Superior temporal gyrus (tissue), 1 donor: ENCODE measurements around the gene ADIG.
A peak's percentile ranks its signal among the peaks of the same experiment; 100 is the strongest.

Experiments used
- DNase-seq: peaks from one replicate; pipeline ENCODE4 v3.0.0-alpha.2; 2016; ENCODE audit errors: extremely low spot score

The ADIG gene

DNA sequence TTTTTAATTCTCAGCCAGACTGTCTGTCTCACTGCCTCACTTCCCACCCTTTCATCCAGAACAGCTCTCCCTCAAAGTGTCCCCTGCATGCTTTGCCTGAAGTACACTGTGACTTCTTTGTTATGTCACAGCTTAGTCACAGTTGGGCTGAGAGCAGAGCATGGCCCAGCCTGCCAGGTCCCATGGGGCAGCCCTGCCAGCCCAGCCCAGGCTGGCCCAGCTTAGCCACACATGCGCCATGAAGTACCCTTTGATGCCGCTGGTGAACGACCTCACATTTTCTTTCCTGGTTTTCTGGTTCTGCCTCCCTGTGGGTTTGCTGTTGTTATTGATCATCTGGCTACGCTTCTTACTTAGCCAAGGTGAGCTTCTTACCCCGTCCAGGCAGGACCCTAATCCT, at the start of gene ADIG:
Gene ADIG, plus strand, starts transcription at position 185 of the 400 bp plus-strand sequence. Its CDS starts 54 bp downstream, at position 239.
- peak; percentile 74 for DNase-seq

DNA sequence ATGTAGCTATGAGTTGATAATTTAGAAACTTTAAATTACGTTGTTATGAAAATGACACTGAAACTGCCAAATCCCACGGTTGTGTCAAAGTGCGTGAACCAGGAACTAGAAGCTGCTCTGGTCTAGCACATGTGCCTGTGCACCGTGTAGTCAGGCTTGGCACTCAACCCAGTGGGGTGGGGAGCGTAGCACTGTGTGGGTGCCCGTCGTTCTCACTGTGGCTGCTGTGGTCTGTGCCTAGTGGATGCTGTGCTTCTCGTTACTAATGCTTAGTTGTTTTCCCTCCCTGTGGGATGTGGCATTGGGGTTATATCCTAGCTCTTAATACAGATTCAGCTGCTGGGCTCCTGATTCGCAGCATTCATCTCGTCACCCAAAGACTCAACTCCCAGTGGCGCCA, 46.2 kb upstream of the ADIG start:
- DNase-seq, result no peak

DNA sequence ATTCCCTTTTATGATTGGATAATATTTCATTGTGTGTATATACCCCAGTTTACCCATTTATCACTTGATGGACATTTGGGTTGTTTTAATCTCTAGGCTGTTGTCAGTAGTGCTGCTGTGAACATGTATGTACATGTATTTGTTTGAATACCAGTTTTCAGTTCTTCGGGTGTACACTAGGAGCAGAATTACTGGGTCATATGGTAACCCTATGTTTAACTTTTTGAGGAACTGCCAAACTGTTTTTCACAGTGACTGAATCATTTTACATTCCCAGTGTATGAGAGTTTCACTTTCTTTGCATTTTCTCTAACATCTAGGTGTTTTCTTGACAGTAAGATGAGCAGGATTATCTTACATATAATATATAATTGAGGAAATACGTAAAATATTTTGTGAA, 44.7 kb upstream of the ADIG start:
- no peak for DNase-seq

DNA sequence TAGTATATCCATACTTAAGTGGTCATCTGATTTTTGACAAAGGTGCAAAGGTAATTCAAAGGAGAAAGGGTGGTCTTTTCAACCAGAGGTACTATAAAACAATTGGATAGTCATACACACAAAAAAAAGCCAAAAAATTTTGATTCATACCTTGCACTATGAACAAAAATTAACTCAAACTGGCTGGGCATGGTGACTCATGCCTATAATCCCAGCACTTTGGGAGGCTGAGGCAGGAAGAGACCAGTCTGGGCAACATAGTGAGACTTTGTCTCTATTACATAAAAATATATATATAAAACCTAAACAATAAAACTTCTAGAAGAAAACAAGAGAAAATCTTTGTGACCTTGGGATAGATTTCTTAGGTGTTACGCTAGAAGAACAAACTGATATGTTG, 43.8 kb upstream of the ADIG start:
- no peak for DNase-seq

DNA sequence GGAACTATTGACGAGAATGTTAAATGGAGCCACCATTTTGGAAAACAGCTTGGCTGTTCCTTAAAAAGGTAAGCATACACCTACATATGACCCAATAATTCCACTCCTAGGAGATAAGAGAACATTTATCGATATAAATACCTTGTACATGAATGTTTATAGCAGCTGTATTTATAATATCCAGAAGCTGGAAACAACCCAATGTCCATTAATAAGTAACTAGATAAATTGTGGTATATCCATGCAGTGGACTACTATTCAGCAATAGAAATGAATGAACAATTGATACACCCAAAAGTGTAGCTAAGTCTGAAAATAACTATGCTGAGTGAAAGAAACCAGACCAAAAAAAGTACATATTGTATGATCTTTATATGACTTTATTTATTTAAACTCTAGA, 42.2 kb upstream of the ADIG start:
- DNase-seq, result no peak

DNA sequence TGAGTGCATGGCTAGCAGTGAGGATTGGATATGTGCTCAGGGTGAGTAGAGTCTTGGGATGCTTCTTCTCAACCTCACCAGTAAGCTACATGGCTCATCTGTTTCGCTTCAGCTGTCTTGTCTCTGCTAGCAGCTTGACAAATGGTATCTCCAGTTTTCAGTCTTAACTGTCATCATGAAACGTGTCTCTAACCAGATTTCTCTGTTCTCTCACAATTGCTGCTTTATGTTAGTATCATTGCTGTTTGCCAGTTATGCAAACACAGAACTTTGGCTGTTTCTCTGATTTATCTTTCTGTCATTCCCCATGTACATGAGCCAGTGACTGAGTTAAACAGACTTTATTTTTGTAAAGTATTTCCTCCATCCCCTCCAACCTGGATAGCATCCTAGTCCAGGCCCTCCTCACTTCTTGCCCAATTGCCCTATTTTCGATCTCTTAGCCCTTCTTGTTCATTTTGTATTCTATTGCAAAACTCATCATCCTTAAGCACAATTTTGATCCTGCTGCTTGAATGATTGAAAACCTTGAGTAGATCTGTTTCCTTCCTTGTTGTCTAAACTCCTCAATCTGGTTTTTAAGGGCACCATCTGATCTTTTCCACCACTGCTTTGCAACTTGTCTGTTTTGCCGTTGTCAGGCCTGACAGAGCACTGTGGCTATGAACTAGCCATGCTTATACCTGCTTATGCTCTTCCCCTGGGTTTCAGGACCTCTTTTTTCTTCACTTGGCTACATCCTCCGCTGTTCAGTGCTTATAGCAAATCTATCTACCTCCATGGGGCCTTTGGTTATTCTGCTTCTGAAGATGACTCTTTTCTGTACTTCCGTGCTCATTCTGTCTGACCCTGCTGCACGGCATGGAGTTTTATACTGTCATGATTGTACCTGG, 37.7 kb upstream of the ADIG start:
- DNase-seq, result peak; percentile 77

DNA sequence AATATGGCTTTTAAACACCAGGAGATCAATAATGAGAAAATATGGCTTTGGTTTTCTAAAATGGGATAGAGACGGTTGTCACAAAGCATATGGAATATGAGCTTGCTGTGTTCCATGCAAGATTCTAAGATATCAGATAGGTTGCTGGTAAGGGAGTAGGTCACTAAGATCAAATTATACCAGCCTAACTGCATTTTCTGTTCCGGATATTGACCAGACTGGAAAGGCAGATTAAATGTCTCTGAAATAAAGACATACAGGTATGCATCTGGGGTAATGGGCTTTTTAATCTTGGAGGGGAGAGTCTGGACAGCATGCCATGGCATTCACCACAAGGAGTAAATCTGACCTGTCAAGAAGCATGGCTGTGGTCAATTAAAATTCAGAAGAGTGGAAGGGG, 35.2 kb upstream of the ADIG start:
- no peak for DNase-seq

DNA sequence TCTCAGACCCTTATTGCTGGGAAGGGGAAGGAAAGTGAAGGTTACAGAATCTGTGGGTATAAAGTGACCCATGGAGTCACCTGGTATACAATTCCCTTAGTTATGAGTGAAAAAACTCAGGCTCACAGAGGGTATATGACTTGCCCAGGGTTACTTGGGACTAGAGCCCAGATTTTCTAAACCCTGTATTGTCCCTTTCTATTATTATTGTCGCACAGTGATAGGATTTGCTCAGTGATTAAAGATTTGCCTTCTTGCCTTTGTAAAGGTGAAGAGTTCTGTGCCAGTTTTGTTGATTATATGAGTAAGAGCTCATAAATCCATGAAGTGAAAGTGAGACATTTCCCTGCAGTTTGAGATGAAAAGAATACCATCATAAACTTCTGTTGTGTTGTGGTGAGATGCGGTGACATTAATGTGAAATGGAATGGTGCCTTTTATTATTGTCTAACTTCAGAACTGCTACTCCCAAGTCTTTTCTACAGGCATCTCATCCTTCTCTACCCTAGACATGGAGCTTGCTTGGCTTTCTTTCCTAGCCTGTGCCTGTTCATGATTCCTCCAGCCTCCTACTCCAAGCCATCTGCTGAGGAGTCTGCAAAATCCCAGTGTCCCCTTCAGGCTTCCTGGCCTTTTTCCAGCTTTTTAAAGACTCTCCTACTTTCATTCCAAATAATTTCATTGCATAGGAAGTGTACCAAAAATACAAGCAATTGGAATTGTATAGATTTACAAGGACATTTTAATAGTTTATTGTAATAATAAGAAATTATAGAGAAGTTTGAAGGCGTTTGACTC, 33.5 kb upstream of the ADIG start:
- DNase-seq, result peak; percentile 57

DNA sequence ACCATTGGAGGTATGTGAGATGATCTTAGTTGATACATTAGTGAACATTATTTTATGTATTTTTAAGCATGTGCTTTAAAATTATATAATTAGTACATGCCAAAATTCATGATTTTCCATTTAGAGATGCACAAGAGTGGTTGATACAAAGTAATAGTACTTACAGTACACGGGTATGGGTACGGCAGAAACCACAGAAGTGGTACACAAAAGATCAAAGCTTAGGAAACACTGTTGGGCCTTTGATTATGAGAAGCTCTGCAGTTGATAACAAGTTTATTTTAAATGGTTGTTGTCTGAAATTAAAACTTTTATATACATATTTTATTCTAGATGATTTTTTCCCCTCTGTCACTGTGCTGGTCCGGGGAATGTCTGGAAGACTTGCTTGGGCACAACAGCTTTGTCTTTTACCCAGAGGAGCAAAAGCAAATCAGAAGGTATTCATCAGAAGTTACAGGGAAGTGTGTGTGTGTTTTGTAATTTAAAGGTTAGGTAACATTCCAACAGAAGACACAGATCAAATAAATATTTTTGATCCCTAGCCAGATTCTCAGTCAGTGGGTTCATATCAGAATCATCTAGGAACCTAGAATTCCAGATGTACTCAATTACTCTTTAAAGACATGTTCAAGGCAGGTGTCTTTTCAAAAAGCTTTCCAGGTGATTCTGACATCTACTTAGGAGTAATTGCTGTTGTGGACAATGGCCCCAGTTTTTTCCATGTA, 32.5 kb upstream of the ADIG start:
- no peak for DNase-seq

DNA sequence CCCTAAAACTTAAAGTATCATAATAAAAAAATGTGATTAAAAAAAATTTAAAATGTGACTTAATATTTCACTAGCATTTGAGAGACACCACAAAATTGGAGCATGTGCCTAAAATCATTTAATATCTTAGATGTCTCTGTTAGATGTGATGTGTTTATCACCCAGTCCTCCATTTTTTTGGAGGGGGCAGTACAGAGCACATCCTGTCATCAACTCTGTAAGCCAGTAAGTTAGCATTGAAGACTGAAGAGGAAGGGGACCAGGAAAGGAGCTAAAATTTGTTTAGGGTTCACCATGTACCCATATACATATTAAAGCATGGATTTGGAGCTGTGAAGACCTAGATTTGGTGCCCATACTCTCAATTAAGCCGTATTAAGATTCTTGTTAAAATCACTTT, 30.7 kb upstream of the ADIG start:
- DNase-seq, result no peak

DNA sequence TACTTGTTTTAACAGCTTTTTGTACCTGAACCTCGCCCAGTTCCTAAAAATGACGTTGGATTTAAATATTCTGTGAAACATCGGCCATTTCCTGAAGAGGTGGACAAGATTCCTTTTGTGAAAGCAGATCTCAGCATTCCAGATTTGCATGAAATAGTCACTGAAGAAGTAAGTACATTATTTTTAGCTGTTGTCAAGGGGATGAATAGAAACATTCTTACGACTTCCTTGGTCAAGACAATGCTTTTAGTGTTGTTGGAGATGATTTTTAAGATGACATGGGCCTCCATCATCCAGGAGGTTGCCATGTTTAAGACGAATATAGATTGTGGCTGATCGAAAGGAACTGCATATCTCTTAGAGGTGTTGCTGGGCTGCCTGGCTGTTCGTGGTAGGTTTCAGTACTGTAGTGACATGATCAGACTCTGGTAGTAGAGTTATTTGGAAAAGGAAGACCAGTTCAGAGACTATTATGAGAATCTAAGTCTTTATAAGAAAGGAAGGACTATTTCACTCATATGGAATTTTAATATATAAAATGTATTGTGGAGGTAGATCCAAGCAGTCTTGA, 29.9 kb upstream of the ADIG start:
- no peak for DNase-seq

DNA sequence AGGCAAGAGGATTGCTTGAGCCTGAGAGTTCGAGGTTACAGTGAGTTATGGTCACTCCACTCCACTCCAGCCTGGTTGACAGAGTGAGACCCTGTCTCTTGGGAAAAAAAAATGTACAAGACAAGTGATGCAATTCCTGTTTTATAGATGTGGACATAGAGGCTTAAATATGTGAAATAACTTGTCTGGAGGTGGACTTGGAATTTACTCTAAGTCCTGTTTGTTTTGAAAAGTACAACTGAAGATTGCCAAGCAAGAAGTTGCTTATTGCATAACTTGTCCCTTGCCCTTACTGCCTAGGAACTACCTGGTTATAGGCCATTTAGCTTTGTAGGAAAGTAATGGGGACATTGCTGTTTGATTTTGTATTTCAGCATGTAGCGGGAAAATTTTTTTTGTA, 26.0 kb upstream of the ADIG start:
- DNase-seq, result no peak

DNA sequence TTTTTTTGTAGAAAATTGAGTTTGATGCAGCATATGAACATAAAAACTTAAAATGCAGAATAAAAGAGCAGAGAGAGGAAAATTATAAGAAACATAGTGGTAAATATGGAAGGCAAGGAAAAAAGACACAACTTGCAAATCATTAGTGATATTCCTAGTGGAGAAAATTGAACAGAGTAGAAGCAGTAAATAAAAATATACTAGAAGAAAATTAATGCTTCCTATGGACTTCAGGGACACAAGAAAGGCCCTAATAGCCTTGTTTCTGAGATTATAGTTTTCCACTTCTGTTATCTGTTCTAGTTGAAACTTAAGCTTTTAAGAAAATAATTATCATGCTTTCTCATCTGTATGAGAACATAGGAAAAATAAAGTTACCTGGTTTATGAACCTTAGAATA, 25.6 kb upstream of the ADIG start:
- DNase-seq, result no peak

DNA sequence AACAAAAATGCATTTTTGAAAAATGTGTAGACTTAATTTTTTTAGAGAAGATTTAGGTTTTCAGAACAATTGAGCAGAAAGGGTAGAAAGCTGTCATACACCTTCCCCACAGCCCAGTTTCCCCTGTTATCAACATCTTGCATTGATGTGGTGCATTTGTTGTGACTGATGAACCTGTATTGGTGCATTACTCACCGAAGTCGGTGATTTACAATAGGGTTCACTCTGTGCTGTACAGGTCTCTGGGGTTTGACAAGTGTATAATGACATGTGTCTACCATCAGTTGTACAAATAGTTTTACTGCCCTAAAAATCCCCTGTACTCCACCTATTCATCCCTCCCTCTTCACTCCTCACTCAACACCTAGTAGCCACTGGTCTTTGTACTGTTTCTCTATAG, 23.8 kb upstream of the ADIG start:
- DNase-seq, result no peak

DNA sequence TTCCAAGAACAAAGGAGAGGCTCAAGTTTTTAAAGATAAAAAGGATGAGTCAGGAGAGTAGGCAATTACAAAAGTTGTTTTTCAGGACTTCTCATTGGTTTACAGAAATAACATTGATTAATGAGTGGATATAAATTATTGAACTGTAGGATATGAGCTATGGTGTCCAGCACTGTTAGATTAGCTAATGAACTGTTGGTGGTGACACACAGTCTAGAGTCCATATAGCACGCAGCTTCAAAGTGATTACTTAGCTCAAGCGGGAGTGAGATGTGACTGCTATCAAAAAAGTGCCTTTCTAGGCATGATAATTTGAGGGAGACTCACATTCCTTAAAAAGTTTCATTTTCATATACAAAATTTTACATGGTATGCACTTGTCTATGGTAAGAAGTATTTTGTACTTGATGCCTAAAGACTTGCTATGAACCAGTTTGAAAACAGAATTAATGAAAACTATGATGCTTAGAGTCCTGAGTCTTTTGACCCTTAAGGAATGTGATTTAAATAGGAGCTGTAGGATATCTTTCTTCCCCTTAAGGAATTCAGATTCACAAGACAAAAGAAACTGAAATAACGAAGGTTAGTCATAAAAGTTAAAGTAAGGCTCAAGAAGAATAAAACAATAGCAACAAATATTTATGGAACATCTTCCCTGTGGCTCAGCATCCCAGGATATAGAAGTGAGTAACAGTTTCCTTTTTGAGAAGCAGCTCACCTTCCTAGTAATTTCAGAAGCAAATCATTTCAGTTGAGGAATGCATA, 22.2 kb upstream of the ADIG start:
- no peak for DNase-seq

DNA sequence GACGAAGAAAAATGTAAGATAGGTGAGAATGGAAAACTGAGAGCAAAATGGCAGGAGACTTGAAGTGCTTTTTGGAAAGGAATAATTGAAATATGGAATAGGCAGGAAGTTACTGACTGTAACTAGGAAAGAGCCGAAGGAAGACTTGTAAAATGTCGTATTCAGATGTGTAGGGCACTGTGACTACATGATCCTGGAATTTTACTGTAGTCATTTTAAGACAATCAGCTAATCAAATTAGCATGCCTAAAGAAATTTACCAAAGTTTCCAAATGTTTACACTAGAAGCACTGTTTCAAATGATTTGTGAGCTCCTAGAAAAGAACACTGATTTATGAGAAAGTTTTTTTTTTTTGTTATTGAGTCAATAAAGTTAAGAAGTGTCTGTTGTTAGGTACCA, 21.2 kb upstream of the ADIG start:
- DNase-seq, result no peak

DNA sequence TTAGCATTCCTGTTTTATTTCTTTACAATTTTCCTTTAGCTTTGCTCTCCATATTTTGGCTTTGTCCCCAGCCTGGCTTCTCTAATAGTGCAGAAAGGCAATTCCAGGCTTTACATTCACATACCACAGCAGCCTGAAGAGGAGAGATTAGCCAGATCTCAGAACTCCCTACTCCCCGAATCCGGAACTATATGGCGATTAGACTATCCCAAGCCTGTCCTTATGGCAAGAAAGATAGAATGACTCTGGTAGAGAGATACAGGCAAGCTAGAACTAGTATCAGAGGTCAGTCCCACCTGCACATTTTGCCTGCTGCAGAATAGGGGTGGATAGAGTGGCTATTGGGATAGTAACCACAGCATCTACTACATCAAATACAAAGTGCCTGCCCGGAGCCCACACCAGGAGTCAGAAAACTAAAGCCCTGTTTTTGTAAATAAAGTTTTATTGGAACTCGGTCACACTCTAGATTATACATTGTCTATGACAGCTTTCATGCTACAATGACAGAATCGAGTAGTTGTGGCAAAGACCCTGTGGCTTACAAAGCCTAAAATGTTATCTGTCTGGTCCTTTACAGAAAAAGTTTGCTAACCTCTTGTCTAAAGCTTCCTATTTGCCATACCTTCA, 17.1 kb upstream of the ADIG start:
- DNase-seq, result no peak

DNA sequence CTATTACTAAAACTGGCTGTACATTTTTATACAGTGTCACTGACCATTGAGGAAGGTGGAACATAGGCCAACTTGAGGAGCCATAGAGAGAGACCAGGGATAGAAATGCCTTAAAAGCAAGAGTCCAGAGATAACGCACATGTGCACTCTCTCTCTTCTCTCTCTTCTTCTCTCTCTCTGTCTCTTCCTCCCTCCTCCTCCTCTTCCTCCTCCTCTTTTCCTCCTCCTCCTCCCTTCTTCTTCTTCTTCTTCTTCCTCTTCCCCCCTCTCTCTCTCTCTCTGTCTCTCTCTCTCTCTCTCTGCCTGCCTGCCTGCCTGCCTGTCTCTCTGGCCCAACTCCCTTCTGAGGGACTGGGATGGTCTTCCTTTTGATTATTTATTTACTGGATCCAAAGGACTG, 16.3 kb upstream of the ADIG start:
- DNase-seq, result no peak

DNA sequence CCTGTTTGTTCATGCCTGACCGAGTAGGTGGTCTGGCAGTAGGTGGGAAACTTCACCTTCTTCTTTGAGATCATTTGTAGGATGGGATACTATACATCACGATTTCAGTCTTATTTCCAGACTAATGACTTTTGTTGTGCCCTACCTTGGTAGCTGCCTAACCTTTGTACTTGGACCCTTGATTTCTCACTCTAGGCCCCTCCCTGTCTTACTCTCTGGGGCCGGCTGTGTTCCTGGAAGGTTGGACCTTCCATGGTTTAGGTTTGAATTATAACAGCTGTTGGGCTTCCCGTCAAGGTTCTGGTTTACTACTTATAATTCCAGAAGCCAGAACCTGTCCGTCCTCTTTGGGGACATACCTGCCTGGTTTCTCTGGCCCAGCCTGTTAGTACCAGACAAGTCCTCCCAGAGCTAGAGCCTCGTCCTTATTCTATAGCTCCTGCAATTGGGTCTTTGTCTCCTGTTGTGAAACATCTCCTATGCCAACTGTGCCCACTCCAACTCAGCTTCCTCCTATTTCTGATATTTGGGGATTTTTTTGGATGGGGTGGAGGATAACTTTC, 14.9 kb upstream of the ADIG start:
- DNase-seq, result no peak

DNA sequence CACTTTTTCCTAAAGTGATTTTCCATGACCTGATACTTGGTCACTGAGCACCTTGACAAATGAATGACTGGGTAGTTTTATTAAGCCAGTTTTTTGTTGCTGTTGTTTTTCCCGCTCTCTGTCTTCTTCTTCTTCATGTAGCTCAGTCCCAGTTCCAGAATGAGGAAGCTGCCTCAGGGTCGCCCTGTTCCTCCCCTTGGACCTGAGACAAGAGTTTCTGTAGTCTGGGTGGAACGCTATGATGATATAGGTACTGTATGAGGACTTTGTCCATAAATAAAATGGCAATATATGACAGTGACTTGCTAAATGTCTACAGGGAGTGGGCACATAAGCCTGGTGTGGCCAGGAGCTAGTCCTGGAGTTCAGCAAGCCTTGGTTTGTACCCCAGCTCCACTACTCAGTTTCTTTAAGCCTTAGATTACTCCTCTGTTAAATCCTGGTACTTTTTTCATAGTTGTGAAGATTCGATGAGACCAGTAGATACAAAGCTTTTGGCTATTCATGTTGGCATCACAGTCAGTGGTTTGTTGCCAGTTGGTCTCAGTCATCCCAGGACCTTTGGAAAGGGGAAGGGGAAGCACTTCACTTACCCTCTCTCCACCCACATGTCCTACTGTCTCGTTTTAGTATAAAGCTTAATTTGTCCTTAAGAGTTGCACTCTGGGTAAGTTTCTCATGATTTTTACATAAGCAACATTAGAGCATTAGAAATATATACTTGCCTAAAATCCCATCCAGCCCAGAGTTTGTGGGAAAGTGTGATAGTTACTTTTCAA, 11.1 kb upstream of the ADIG start:
- DNase-seq, result no peak
